Adrenal gland (tissue), 5 donors: Measurements from ENCODE around the gene HLCS.

Source experiments
- CTCF ChIP-seq, 6 experiments: fragments of 450-650 bp in 4 of 6; fragments of 200-600 bp in 2 of 6; sonication (generic) in 1 of 6; IDR thresholded peaks; 1 replicate in 5 of 6; 2 replicates in 1 of 6; pipeline versions ENCODE4 v1.5.1 to v1.8.0; 2016 to 2021; ENCODE audit warnings: antibody characterized with exemption in 6 of 6, mild to moderate bottlenecking in 2 of 6, moderate library complexity in 1 of 6
- POLR2A ChIP-seq, 2 donors: fragments of 450-650 bp; IDR thresholded peaks; one replicate each; pipeline ENCODE4 v1.6.1; 2017; ENCODE audit warnings: antibody characterized with exemption in 2 of 2, mild to moderate bottlenecking in 2 of 2, moderate library complexity in 1 of 2
- donor health status: DM: no; HTN: no; CAD: no.

- TF ChIP-seq POLR2A (IDR thresholded peaks at IDR 0.05) (no peak), CTCF (IDR thresholded peaks at IDR 0.05) (no peak)
Observed at GRCh38 chr21:36926989-36927718, 39.3 kb downstream of the HLCS start.
